GM13976 (cell line): Measurements from ENCODE around the gene NUDT1.

Experiments used
- DNase-seq: peaks from one replicate; pipeline ENCODE4 v3.0.0; 2012; ENCODE audit warnings: low spot score
- CTCF ChIP-seq: IDR thresholded peaks from 2 replicates; pipeline ENCODE4 v1.5.1; 2012; ENCODE audit warnings: borderline replicate concordance, mild to moderate bottlenecking; ENCODE audit not compliant: insufficient read depth; ENCODE audit errors: extremely low read depth, missing control alignments, control extremely low read depth
- in situ Hi-C: fragments of 300-500 bp; cut with MboI; formaldehyde crosslinking; loops from one replicate; pipeline ENCODE4 v1.12.0; 2022; ENCODE audit warnings: low sequenced_read_pairs, mixed read lengths, inconsistent platforms; ENCODE audit not compliant: unreplicated experiment

The NUDT1 gene

GRCh38 chr7:2211926-2212325 lies 30.1 kb upstream of the NUDT1 start:
- in situ Hi-C loops, result no loop called here
- no peak for DNase-seq
- TF ChIP-seq CTCF, result no peak

GRCh38 chr7:2212906-2213305 lies 29.1 kb upstream of the NUDT1 start:
- in situ Hi-C loops, result no loop called here
- no peak for TF ChIP-seq CTCF
- DNase-seq, result no peak

- no peak for DNase-seq
- TF ChIP-seq CTCF, result no peak
- in situ Hi-C loops, result no loop called here
Measured at GRCh38 chr7:2213551-2214215, 28.3 kb upstream of the NUDT1 start.

GRCh38 chr7:2214636-2215035 lies 27.4 kb upstream of the NUDT1 start:
- TF ChIP-seq CTCF, result no peak
- in situ Hi-C loops, result no loop called here
- no peak for DNase-seq

- no peak for DNase-seq
- in situ Hi-C loops, result no loop called here
- TF ChIP-seq CTCF, result no peak
Measured at GRCh38 chr7:2215851-2216250, 26.2 kb upstream of the NUDT1 start.

GRCh38 chr7:2217206-2217605 lies 24.8 kb upstream of the NUDT1 start:
- DNase-seq, result no peak
- no peak for TF ChIP-seq CTCF
- in situ Hi-C loops, result no loop called here
